Memory B cell (primary cell): Measurements from ENCODE around the gene CELF4.

Experiments used
- ATAC-seq: fragments of 150-1000 bp; cut with Tn5 transposase; 2 replicates; pipeline ENCODE4 v1.10.0; 2021; ENCODE audit warnings: low read depth, mild to moderate bottlenecking, moderate library complexity
- DNase-seq, 2 donors: peaks; one replicate each; pipeline ENCODE4 v3.0.0; 2022; ENCODE audit warnings: low spot score in 2 of 2
- H3K27ac Mint-ChIP-seq: one replicate; pipeline ENCODE4 v1.8.0; 2022; ENCODE audit warnings: mild to moderate bottlenecking, moderate library complexity, mixed read lengths
- H3K27me3 Mint-ChIP-seq: one replicate; pipeline ENCODE4 v1.8.0; 2022; ENCODE audit warnings: mixed read lengths
- H3K36me3 Mint-ChIP-seq: one replicate; pipeline ENCODE4 v1.8.0; 2022; ENCODE audit warnings: mild to moderate bottlenecking, mixed read lengths
- H3K4me1 Mint-ChIP-seq: one replicate; pipeline ENCODE4 v1.8.0; 2022; ENCODE audit warnings: mixed read lengths
- H3K4me3 Mint-ChIP-seq: one replicate; pipeline ENCODE4 v1.8.0; 2022; ENCODE audit warnings: mild to moderate bottlenecking, moderate library complexity, mixed read lengths
- H3K9me3 Mint-ChIP-seq: one replicate; pipeline ENCODE4 v1.8.0; 2022; ENCODE audit warnings: mixed read lengths

CELF4 gene

DNA sequence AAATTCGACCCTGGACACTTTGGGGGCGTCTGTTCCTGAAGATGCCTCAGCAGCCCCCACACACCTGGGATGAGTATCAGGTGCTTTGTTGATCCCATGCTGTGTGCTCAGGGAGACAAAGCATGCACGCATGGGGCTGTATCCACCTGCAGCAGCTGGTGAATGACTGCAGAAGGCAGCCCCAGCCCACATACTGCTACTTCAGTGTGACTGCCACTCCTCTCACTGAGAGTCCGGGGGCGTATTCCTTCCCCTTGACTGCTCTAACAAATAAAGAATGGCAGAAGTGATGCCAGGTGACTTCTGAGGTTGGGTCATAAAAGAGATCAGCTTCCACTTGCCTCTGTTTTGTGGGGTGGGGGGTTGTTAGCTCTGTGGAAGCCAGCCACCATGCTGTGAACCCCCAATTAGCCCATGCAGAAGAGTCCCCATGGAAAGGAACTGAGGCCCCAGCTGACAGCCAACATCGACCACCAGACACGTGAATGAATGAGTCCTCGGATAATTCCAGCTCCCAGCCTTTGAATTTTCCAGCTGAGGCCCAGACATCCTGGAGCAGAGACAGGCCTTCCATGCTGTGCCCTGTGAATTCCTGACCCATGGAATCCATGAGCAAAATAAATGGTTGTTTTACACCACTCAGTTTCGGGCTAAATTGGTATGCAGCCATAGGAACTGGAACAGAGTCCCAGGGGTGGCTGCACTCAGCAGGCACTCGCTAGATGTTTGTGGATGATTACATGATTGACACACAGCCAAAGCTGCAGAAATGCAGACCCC, 289.3 kb downstream of the CELF4 start:
- H3K27ac Mint-ChIP-seq: no peak overlapping the region
- ATAC-seq (no peak), DNase-seq (no peak)
- H3K9me3 Mint-ChIP-seq: no peaks in the 10 kb centered on the region
- no peaks in the 10 kb centered on the region for H3K4me1 Mint-ChIP-seq
- H3K27me3 Mint-ChIP-seq: peaks cover 18% of the 10 kb centered on the region
- no peak overlapping the region for H3K4me3 Mint-ChIP-seq
- no peaks in the 10 kb centered on the region for H3K36me3 Mint-ChIP-seq

DNA sequence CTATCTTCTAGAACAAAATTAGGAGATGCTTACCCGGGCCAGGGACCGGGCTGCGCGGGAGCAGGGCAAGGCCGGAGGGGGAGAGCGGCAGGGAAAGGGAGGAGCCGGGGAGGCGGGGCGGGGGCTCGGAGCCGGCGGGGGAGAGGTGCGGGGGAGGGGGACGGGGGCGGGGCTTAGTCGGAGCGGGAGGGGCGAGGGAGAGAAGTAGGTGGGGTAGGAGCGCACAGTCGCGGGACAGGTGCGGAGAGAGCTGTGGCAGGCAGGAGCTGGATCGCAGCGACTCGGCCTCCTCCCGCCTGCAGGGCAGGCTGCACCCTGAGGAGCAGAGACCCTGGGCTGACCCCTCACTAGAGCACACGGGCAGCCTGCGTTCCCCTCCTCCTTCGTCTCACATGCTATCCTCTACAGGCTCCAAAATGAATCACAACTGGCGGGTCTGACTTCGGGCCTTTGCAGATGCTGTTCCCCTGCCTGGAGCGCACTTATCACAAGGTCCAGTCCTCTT, 290.3 kb downstream of the CELF4 start:
- no peak overlapping the region for H3K4me3 Mint-ChIP-seq
- H3K27ac Mint-ChIP-seq: no peak overlapping the region
- H3K27me3 Mint-ChIP-seq: peaks cover 18% of the 10 kb centered on the region
- no peaks in the 10 kb centered on the region for H3K4me1 Mint-ChIP-seq
- DNase-seq: no peak
- ATAC-seq: no peak
- no peaks in the 10 kb centered on the region for H3K36me3 Mint-ChIP-seq
- H3K9me3 Mint-ChIP-seq: peaks cover under 1% of the 10 kb centered on the region

DNA sequence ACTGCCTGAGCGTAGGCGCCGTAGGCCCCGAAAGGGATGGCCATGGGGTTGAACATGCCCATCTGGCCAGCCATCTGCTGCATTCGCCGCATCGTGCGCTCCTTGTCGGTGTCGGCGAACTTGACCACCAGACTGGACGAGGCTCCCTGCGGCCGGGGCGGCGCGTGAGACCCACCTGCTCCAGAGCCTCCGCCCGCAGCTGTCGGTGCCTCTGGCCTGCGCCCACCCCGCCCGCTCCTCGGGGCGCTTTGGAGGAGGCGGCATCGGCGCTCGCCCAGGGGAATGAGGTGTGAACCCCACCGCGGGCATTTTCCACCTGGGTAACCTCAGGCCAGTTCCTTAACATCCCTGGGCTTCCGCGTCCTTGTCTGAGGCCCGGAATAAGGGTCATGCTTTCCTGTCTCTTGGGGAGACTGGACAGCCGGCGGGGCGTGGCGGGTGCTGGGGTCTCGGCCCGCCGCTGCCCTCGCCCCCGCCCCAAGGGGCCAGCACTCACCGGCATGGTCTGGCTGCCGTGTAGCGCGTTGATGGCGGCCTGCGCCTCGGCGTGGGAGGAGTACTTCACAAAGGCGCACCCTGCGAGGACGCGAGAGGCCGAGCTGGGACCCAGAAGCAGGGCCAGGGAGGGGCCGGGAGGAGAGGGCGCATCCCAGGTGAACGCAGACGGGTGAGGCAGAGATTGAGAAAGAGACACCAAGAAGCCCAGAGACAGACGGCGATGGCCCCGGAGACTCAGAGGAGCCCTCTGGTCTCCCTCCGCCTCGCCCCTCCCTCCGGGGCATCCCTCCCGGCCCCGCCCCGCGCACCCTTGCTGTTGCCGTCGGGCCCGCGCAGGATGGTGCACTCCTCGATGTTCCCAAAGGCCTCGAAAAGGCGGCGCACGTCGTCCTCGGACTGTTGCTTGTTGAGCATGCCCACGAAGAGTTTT, 291.0 kb downstream of the CELF4 start:
- peaks cover 1% of the 10 kb centered on the region for H3K9me3 Mint-ChIP-seq
- no peak overlapping the region for H3K4me3 Mint-ChIP-seq
- no peaks in the 10 kb centered on the region for H3K36me3 Mint-ChIP-seq
- peaks cover 18% of the 10 kb centered on the region for H3K27me3 Mint-ChIP-seq
- ATAC-seq: no peak
- no peak overlapping the region for H3K27ac Mint-ChIP-seq
- DNase-seq: no peak
- no peaks in the 10 kb centered on the region for H3K4me1 Mint-ChIP-seq

DNA sequence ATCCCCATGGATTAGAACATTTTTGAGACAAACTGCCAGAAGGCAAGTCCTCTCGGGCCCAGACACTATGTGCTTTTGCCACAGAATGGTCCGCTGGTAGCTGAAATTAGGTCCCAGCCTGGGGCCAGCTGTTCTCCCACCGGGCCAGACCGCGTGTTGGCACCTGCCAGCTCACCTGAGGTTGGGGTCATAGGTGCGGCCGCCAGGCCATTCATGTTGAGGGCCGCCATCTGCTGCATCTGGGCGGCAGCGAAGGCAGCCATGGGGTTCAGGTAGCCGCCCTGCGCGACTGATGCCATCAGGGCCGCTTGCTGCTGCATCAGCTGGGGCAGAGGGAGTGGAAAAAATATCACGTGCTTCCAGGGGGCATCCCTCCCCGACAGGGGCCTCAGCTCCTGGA, 292.8 kb downstream of the CELF4 start:
- H3K9me3 Mint-ChIP-seq: peaks cover 1% of the 10 kb centered on the region
- ATAC-seq: no peak
- H3K27me3 Mint-ChIP-seq: peaks cover 17% of the 10 kb centered on the region

DNA sequence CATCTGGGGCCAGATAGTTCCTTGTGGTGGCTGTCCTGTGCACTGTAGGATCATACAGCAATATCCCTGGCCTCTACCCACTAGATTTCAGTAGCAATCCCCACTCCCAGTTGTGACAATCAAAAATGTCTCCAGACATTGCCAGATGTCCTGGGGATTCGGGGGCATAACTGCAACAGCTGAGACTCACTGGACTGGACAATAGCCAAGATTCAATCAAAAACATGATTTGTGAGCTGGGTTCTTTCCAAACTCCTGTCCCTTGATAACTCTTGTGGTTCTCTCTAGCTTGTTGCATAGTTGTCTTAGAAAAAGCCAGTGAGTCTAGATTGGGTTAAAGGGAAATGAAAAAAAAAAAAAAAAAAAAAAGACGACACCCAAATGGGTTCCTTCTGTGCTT, 293.4 kb downstream of the CELF4 start:
- ATAC-seq: no peak
- Mint-ChIP-seq H3K4me1 (peaks cover 6% of the 10 kb centered on the region), H3K27me3 (peaks cover 18% of the 10 kb centered on the region), H3K9me3 (peaks cover 1% of the 10 kb centered on the region), H3K36me3 (no peaks in the 10 kb centered on the region), H3K4me3 (no peak overlapping the region), H3K27ac (no peak overlapping the region)
- DNase-seq: no peak

More for the DNA sequence above, 292.8 kb downstream of the CELF4 start:
- peaks cover 4% of the 10 kb centered on the region for H3K4me1 Mint-ChIP-seq
- H3K36me3 Mint-ChIP-seq: no peaks in the 10 kb centered on the region
- no peak overlapping the region for H3K27ac Mint-ChIP-seq
- no peak for DNase-seq
- H3K4me3 Mint-ChIP-seq: no peak overlapping the region

DNA sequence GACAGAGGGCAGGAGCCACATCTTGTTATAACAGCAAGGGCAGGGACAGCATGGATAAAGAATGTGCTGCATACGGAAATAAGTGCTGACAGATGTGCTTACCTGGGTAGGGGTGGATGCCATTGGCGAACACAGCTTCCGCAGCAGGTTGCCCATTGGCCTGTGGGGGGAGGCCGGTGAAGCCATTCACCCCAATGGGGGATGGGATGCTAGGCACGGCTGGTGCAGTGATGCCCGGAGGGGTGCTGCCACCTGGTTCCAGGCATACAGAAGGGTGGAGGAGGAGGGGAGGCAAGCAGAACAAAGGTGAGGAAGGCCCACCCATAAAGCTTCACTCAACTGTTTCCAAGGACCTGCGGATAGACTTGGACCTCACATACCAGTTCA, 294.9 kb downstream of the CELF4 start:
- ATAC-seq (no peak), DNase-seq (no peak)
- peaks cover 7% of the 10 kb centered on the region for H3K4me1 Mint-ChIP-seq
- peaks cover 1% of the 10 kb centered on the region for H3K9me3 Mint-ChIP-seq
- no peaks in the 10 kb centered on the region for H3K36me3 Mint-ChIP-seq
- H3K27me3 Mint-ChIP-seq: peaks cover 15% of the 10 kb centered on the region
- no peak overlapping the region for H3K4me3 Mint-ChIP-seq
- H3K27ac Mint-ChIP-seq: no peak overlapping the region

DNA sequence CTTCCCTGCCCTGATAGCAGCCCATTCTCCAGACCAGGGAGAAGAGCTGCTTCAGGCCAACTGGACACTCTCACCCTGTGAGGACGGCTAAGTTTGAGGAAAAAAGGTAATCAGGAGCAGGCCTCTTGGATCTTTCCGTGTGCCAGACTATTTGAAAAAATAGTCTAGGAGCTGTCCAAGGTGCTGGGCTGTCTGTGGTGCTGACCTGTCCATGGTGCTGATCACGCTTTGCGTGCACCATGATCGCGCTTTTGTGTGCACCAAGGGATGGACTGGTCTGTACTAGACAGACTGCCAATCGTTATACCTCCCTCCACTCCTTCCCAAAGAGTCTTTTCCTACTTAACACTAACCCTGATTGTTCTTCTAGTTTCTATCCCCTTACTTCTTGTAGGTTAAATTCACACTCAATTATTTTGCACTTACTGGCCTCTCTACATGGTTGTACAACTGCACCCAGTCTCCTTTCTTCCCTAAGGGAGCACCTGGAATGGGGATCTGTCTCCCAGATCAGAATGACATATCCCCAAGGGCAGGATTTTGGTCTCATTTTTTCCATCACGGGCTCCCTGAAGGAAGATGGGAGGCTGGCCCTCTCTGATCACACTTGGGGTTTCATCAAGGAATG, 295.4 kb downstream of the CELF4 start:
- peaks cover 1% of the 10 kb centered on the region for H3K9me3 Mint-ChIP-seq
- no peaks in the 10 kb centered on the region for H3K36me3 Mint-ChIP-seq
- no peak overlapping the region for H3K4me3 Mint-ChIP-seq
- ATAC-seq (no peak), DNase-seq (no peak)
- peaks cover 13% of the 10 kb centered on the region for H3K27me3 Mint-ChIP-seq
- H3K27ac Mint-ChIP-seq: no peak overlapping the region
- peaks cover 7% of the 10 kb centered on the region for H3K4me1 Mint-ChIP-seq

DNA sequence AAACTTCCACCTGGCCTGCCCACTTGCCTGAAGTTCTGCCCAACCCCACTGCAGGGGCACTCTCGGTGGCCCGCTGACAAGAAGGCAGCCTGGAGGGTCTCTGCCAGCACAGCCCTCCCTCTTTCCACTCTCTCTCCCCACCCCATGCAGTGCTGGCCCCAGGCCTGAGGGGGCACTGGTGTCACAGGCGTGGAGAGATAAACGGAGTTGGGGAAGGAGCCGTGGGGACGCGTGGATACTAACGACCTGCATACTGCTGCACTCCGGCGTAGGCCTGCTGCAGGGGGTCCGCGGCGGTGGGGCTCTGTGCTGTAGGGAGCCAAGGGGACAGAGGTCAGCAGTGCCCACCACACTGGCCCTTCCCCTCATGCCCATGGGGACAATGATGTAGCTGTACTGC, 299.3 kb downstream of the CELF4 start:
- ATAC-seq (no peak), DNase-seq (no peak)
- Mint-ChIP-seq H3K4me1 (peaks cover 7% of the 10 kb centered on the region), H3K27me3 (peaks cover 18% of the 10 kb centered on the region), H3K27ac (no peak overlapping the region), H3K36me3 (no peaks in the 10 kb centered on the region), H3K4me3 (no peak overlapping the region), H3K9me3 (peaks cover 1% of the 10 kb centered on the region)

DNA sequence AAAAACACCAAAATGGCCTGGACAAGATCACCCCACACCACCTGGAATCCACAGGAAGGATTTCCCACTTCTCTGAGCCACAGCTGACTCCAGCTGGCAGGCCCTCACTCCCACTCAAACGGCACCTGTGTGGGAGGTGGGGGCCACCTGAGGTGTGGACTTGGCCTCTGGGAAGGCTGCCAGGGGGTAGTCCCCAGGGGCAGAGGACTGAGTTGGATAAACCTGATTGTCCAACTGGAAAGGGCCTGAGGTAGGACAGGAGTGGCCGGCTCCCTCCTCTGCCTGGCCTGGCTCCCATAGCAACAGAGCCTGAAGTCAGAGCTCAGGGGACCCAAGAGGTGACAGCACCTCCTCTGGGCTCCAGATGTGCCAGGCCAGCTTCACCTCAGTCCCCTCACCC, 300.2 kb downstream of the CELF4 start:
- Mint-ChIP-seq H3K9me3 (peaks cover 1% of the 10 kb centered on the region), H3K27ac (no peak overlapping the region), H3K36me3 (no peaks in the 10 kb centered on the region), H3K27me3 (peaks cover 21% of the 10 kb centered on the region), H3K4me1 (peaks cover 7% of the 10 kb centered on the region), H3K4me3 (no peak overlapping the region)
- ATAC-seq (no peak), DNase-seq (no peak)

DNA sequence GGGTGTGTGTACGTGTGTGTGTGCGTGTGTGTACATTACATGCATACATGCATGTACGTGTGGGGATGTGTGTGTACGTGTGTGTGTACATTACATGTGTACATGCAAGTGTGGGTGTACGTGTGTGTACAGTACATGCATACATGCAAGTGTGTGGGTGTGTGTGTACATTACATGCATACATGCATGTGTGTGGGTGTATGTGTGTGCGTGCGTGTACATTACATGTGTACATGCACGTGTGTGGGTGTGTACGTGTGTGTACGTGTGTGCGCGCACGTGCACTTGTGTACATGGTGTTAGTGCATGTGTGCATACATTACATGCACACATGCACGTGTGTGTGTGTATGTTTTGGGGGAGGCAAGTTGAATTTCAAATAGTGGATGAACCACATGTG, 300.6 kb downstream of the CELF4 start:
- H3K4me3 Mint-ChIP-seq: no peak overlapping the region
- ATAC-seq: no peak
- DNase-seq: no peak
- H3K4me1 Mint-ChIP-seq: peaks cover 7% of the 10 kb centered on the region
- no peaks in the 10 kb centered on the region for H3K36me3 Mint-ChIP-seq
- H3K27me3 Mint-ChIP-seq: peaks cover 21% of the 10 kb centered on the region
- no peak overlapping the region for H3K27ac Mint-ChIP-seq
- no peaks in the 10 kb centered on the region for H3K9me3 Mint-ChIP-seq

DNA sequence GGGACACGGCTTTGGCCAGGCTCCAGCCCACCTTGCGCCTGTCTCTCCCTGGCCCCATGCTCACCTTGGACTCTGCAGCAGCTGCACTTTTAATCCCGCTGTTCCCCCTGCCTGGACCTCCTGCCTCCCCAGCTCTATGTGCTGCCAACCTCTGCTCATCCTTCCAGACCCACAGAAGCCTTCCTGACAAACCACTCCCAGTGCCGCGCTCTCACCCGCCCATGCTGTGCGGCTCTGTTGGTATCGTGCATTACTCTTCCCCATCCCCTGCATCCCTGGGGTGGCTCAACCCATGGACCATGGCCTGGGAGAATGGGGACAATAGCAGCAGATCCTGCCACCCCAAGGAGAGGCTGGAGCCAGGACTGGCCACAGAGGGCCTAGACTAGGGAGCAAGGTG, 303.6 kb downstream of the CELF4 start:
- H3K27ac Mint-ChIP-seq: no peak overlapping the region
- H3K27me3 Mint-ChIP-seq: peaks cover 25% of the 10 kb centered on the region
- DNase-seq: no peak
- H3K4me3 Mint-ChIP-seq: no peak overlapping the region
- H3K9me3 Mint-ChIP-seq: no peaks in the 10 kb centered on the region
- H3K4me1 Mint-ChIP-seq: peaks cover 3% of the 10 kb centered on the region
- no peak for ATAC-seq
- H3K36me3 Mint-ChIP-seq: no peaks in the 10 kb centered on the region

DNA sequence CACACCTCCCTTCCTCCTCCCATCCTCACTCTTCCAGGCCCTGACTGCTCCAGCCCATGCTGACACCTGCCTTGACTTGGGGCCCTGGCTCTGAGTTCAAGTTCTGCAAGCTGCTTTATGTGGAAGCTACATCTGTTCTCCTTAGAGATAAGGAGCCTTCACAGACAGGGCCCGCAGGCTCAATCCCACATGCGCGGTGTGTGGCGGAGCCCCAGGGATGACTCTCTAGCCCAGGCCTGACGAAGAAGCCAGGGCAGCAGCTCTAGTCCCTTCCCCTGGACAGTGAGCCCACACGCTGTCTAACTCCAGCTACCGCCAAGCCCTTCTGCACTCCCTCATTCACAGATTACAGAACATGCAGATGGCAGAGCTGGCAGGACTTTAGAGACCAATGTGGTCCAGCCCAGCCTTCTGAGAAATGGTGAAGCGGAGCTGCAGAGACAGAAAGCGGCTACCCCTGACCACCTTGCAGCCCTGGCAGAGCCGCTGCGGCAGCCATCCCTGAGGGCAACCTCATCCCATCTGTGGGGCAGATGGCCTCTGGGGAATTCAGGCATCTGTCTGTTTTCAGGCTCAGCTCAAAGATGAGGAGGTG, 304.3 kb downstream of the CELF4 start:
- H3K36me3 Mint-ChIP-seq: no peaks in the 10 kb centered on the region
- H3K27ac Mint-ChIP-seq: no peak overlapping the region
- DNase-seq (no peak), ATAC-seq (no peak)
- peaks cover 3% of the 10 kb centered on the region for H3K4me1 Mint-ChIP-seq
- H3K27me3 Mint-ChIP-seq: peaks cover 25% of the 10 kb centered on the region
- no peak overlapping the region for H3K4me3 Mint-ChIP-seq
- H3K9me3 Mint-ChIP-seq: no peaks in the 10 kb centered on the region

DNA sequence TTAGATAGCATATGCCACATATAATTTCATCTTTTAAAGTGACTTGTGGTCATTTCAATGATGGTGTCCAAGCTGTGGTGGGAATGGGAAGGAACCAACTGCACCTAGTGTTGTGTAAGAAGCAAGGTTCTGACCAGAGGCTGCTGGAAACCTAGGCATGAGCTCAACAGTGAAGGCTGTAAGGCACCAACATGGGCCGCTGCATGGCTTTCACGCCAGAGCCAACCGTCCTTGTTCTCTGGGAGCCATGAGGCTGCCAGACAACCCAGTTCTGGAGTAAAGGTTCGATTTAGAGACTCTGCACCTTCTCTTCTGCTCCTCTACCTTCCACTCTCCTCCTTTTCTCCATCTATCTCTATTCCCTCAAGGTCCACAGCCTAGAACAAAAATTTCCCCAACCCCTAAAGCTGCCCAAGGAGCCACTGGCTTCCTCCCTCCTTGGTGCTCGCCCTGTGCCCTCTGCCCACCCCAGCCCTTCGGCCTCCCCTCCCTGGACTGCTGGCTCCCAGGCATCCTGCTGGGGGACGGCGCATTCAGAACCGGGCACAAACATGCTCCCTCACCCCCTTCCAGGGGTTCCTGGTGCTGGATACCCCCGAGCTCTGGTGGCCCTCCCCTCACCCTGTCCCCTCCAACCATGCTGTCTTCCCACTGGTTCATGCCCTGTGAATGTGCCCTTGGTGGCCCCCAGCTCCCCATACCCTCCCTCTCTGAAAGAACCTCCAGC, 305.1 kb downstream of the CELF4 start:
- peaks cover 26% of the 10 kb centered on the region for H3K27me3 Mint-ChIP-seq
- H3K36me3 Mint-ChIP-seq: no peaks in the 10 kb centered on the region
- ATAC-seq: no peak
- H3K9me3 Mint-ChIP-seq: no peaks in the 10 kb centered on the region
- H3K27ac Mint-ChIP-seq: no peak overlapping the region
- H3K4me1 Mint-ChIP-seq: peaks cover 3% of the 10 kb centered on the region
- H3K4me3 Mint-ChIP-seq: no peak overlapping the region
- no peak for DNase-seq
